C4-2B (cell line): ENCODE data around the gene TMEM61.

Experiments used
- ZFX ChIP-seq: fragments of 450-650 bp; IDR thresholded peaks from 2 replicates; pipeline ENCODE4 v1.6.1; 2017
- TF ChIP-seq, protein P1 (sequence below): fragments of 450-650 bp; conservative IDR thresholded peaks from 2 replicates; pipeline ENCODE4 v1.5.1; 2017; ENCODE audit warnings: mild to moderate bottlenecking

DNA sequence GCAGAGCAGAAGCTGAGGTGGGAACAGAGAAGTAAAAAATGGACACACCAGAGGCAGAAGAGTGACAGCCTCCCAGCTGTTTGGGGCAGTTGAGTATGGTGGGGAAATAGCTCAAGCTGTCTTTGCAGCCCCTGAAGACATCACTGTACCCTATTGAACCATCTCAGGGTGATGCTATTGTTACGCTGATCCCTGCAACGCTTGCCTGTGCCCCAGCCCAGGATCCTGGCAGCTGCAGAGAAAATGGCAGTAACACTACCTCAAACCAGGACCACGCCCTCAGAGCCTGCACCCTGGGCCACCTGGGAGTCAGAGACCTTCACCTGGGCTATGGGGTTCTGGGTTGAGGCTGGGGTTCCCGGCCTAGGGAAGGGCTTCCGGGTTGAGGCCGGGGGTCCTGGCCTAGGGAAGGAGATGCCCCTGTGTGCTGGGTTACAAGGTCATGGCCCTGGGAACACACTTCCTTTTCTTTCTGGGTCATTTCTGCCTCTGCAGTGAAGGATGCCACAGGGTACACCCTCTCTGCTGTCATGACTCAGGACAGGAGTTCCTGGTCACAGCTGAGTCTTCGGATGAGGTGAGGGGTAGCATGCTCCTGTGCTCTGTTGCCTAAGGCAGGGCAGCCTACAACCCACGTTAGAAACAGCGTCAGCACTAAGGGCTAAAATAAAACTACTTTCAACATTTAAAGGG, 29.9 kb downstream of the TMEM61 start:
- TF ChIP-seq, protein P1, sequence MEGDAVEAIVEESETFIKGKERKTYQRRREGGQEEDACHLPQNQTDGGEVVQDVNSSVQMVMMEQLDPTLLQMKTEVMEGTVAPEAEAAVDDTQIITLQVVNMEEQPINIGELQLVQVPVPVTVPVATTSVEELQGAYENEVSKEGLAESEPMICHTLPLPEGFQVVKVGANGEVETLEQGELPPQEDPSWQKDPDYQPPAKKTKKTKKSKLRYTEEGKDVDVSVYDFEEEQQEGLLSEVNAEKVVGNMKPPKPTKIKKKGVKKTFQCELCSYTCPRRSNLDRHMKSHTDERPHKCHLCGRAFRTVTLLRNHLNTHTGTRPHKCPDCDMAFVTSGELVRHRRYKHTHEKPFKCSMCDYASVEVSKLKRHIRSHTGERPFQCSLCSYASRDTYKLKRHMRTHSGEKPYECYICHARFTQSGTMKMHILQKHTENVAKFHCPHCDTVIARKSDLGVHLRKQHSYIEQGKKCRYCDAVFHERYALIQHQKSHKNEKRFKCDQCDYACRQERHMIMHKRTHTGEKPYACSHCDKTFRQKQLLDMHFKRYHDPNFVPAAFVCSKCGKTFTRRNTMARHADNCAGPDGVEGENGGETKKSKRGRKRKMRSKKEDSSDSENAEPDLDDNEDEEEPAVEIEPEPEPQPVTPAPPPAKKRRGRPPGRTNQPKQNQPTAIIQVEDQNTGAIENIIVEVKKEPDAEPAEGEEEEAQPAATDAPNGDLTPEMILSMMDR: no peak
- TF ChIP-seq ZFX: no peak
